ENCODE data around the gene MAP4K5. TPM values are rescaled to one million over a fixed set of nuclear protein-coding genes. Genes with fewer than 3 reads are reported as not detected.

The MAP4K5 gene
- total RNA-seq, 1 experiment from 2014 or later: 42.7 TPM

DNA sequence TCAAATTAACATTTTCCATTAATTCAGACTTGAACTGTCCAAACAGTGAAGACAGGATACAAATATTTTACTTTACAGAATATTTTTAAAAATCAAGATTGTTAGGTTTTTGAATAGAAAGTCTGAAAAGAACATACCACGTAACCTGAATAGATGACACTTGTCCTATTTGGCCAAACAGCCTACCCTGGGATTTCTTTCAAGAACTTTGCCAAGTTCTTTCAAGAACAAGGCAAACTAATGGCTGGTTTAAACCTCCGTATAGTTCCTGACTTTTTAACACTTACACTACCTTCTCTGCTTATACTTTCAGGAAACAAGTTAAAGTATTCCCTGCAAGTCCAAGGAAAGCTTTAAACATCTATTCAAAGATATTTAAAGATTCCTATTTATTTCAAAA lies 35.0 kb downstream of the MAP4K5 start:
- H4K5ac ChIP-seq (ENCODE audit: insufficient read length, low read depth, low read length): no peak overlapping the region
- Mint-ChIP-seq H3K27ac (no peak overlapping the region), H3K27me3 (ENCODE audit: low read depth) (no peaks in the 10 kb centered on the region), H3K9me3 (no peaks in the 10 kb centered on the region), H3K4me1 (no peaks in the 10 kb centered on the region), H3K36me3 (ENCODE audit: insufficient read depth in 1 of 3, low read depth in 3 of 3) (peaks cover 0 to 2% (median 0%) of the 10 kb centered on the region in 3 experiments; a peak in 3 of 7 replicates), H3K4me3 (no peak overlapping the region)
- H3T11ph ChIP-seq (ENCODE audit: low read length): no peak overlapping the region
- H3K4me1 ChIP-seq (ENCODE audit: insufficient read depth, low read length): no peaks in the 10 kb centered on the region
- H3K18ac ChIP-seq (ENCODE audit: insufficient read length, low read depth, low read length): no peak overlapping the region
- H2BK5ac ChIP-seq (ENCODE audit: insufficient read length, low read length): no peak overlapping the region
- H3K56ac ChIP-seq (ENCODE audit: insufficient read length, low read depth, low read length): no peak overlapping the region
- WGBS (ENCODE audit: extremely low coverage, insufficient read length, low lambda C conversion rate): no CpG with 5 or more reads among the region's 2 CpGs
- H3K79me2 ChIP-seq (ENCODE audit: insufficient read depth, low read length): no peaks in the 10 kb centered on the region
- no peak overlapping the region for H2AFZ ChIP-seq (ENCODE audit: low read length)
- no peaks in the 10 kb centered on the region for H3K79me1 ChIP-seq (ENCODE audit: insufficient read depth, low read depth, low read length, poor library complexity, severe bottlenecking)
- H3K23ac ChIP-seq (ENCODE audit: insufficient read length, low read depth, low read length): no peak overlapping the region
- H4K8ac ChIP-seq (replicated peaks; ENCODE audit: insufficient read length, low read depth, low read length): no peak overlapping the region
- no peak overlapping the region for H3K4me2 ChIP-seq (ENCODE audit: insufficient read depth, insufficient read length, low read length)
- H3K27ac ChIP-seq (ENCODE audit: insufficient read length, low read depth, low read length): no peak overlapping the region
- H2AK5ac ChIP-seq (ENCODE audit: insufficient read length, low read length): no peak overlapping the region
- H3K9ac ChIP-seq (ENCODE audit: extremely low read depth, insufficient read length, low read length): no peak overlapping the region
- no peaks in the 10 kb centered on the region for H3K27me3 ChIP-seq (ENCODE audit: insufficient read depth, low read length)
- no peak overlapping the region for H4K91ac ChIP-seq (ENCODE audit: insufficient read length, low read depth, low read length)
- no peaks in the 10 kb centered on the region for H3K9me3 ChIP-seq (ENCODE audit: control insufficient read depth, low read depth, low read length)
- DNase-seq: no peak
- no peak overlapping the region for H2BK15ac ChIP-seq (ENCODE audit: low read depth, low read length)
- no peak overlapping the region for H2BK120ac ChIP-seq (ENCODE audit: low read depth, low read length, poor library complexity, severe bottlenecking)
- H2BK20ac ChIP-seq (ENCODE audit: low read depth, low read length, poor library complexity, severe bottlenecking): no peak overlapping the region
- no peak overlapping the region for H3K4ac ChIP-seq (ENCODE audit: low read depth, low read length)
- no peaks in the 10 kb centered on the region for H4K20me1 ChIP-seq (ENCODE audit: control insufficient read depth, insufficient read depth, insufficient read length)
- no peak overlapping the region for H2BK12ac ChIP-seq (ENCODE audit: insufficient read length, low read depth, low read length)
- H3K23me2 ChIP-seq (ENCODE audit: insufficient read length, low read depth, low read length, poor library complexity, severe bottlenecking): no peaks in the 10 kb centered on the region
- TF ChIP-seq, protein P1, sequence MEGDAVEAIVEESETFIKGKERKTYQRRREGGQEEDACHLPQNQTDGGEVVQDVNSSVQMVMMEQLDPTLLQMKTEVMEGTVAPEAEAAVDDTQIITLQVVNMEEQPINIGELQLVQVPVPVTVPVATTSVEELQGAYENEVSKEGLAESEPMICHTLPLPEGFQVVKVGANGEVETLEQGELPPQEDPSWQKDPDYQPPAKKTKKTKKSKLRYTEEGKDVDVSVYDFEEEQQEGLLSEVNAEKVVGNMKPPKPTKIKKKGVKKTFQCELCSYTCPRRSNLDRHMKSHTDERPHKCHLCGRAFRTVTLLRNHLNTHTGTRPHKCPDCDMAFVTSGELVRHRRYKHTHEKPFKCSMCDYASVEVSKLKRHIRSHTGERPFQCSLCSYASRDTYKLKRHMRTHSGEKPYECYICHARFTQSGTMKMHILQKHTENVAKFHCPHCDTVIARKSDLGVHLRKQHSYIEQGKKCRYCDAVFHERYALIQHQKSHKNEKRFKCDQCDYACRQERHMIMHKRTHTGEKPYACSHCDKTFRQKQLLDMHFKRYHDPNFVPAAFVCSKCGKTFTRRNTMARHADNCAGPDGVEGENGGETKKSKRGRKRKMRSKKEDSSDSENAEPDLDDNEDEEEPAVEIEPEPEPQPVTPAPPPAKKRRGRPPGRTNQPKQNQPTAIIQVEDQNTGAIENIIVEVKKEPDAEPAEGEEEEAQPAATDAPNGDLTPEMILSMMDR (conservative IDR thresholded peaks at IDR 0.05): no peak
- H3K14ac ChIP-seq (ENCODE audit: insufficient read depth, low read length): no peak overlapping the region

All from H9 (cell line).